Stimulated activated CD4-positive, alpha-beta T cell treated with anti-CD3 and anti-CD28 coated beads, Interleukin-4, amount 100 ng/mL, for 1 hour (primary cell): ENCODE measurements around the gene DNAJC22.
A peak's percentile ranks its signal among the peaks of the same experiment; 100 is the strongest.
"Not testable (repeated sequence)": the region's sequence is repeated elsewhere in the genome, so short reads cannot be mapped to it uniquely, and the experiment has no call there.

Experiments
- DNase-seq: peaks from one replicate; pipeline ENCODE4 v3.0.0-alpha.2; 2020

The DNAJC22 gene

GRCh38 chr12:49346659-49347310 is at the start of gene DNAJC22:
Gene DNAJC22, plus strand, starts transcription at chr12:49346888. Its CDS starts 1,985 bp downstream, at chr12:49348873.
- peak; percentile 41 for DNase-seq

GRCh38 chr12:49297695-49298060 is 49.0 kb upstream of the DNAJC22 start:
- no peak for DNase-seq

GRCh38 chr12:49298160-49298559 is 48.5 kb upstream of the DNAJC22 start:
- no peak for DNase-seq

- DNase-seq, result no peak
Observed at GRCh38 chr12:49301760-49302159, 44.9 kb upstream of the DNAJC22 start.

- DNase-seq, result no peak
Observed at GRCh38 chr12:49304161-49304560, 42.5 kb upstream of the DNAJC22 start.

GRCh38 chr12:49305762-49306510 is 40.8 kb upstream of the DNAJC22 start:
- DNase-seq, result no peak

- no peak for DNase-seq
Observed at GRCh38 chr12:49309386-49309785, 37.3 kb upstream of the DNAJC22 start.

GRCh38 chr12:49310451-49311000 is 36.2 kb upstream of the DNAJC22 start:
- not testable (repeated sequence) for DNase-seq

GRCh38 chr12:49314811-49315210 is 31.9 kb upstream of the DNAJC22 start:
- no peak for DNase-seq

- DNase-seq, result not testable (repeated sequence)
Observed at GRCh38 chr12:49317118-49317517, 29.6 kb upstream of the DNAJC22 start.

- not testable (repeated sequence) for DNase-seq
Observed at GRCh38 chr12:49320411-49321103, 26.1 kb upstream of the DNAJC22 start.

- no peak for DNase-seq
Observed at GRCh38 chr12:49322367-49322707, 24.4 kb upstream of the DNAJC22 start.

GRCh38 chr12:49322708-49323523 is 23.8 kb upstream of the DNAJC22 start, which contains the start of gene TROAP:
Gene TROAP, plus strand, starts transcription at chr12:49323255. Its CDS starts 354 bp downstream, at chr12:49323609.
- DNase-seq, result peak; percentile 93

GRCh38 chr12:49323524-49324097 is 23.1 kb upstream of the DNAJC22 start:
- no peak for DNase-seq

GRCh38 chr12:49325606-49326005 is 21.1 kb upstream of the DNAJC22 start:
- DNase-seq, result no peak

- DNase-seq, result no peak
Observed at GRCh38 chr12:49327368-49327767, 19.3 kb upstream of the DNAJC22 start.

GRCh38 chr12:49327887-49328286 is 18.8 kb upstream of the DNAJC22 start:
- DNase-seq, result no peak

- no peak for DNase-seq
Observed at GRCh38 chr12:49328816-49329215, 17.9 kb upstream of the DNAJC22 start.

GRCh38 chr12:49330032-49330619 is 16.6 kb upstream of the DNAJC22 start:
- DNase-seq, result no peak

- no peak for DNase-seq
Observed at GRCh38 chr12:49330631-49331379, 15.9 kb upstream of the DNAJC22 start.
